ENCODE data around the gene CEBPB.

GRCh38 chr20:50172347-50173013 lies 18.1 kb upstream of the CEBPB start:
- TF ChIP-seq POLR2A (IDR thresholded peaks at IDR 0.05) (peak; percentile 57 to 90 (median 85)), CTCF (IDR thresholded peaks at IDR 0.05) (no peak)

All from body of pancreas (tissue), 4 donors.